H9 (cell line): ENCODE results near the gene ZDHHC1. TPM values are rescaled to one million over a fixed set of nuclear protein-coding genes. Genes with fewer than 3 reads are reported as not detected.
A peak's percentile ranks its signal among the peaks of the same experiment; 100 is the strongest.

Experiments
- DNase-seq: peaks from one replicate; pipeline ENCODE4 v3.0.0-alpha.2; 2017
- H2AFZ ChIP-seq: one replicate; pipeline ENCODE4 v1.6.1; 2013; ENCODE audit warnings: mild to moderate bottlenecking, low read length, control low read depth, moderate library complexity
- H2AK5ac ChIP-seq: 2 replicates; pipeline ENCODE4 v1.6.1; 2013; ENCODE audit warnings: low read length, control low read depth, mixed read lengths; ENCODE audit not compliant: insufficient read length
- H2BK120ac ChIP-seq: one replicate; pipeline ENCODE4 v1.6.1; 2013; ENCODE audit warnings: low read depth, mild to moderate bottlenecking, low read length, control low read depth, inconsistent platforms; ENCODE audit not compliant: poor library complexity, severe bottlenecking
- H2BK12ac ChIP-seq: 2 replicates; pipeline ENCODE4 v1.6.1; 2013; ENCODE audit warnings: low read length, control low read depth, mixed read lengths, low read depth; ENCODE audit not compliant: insufficient read length
- H2BK15ac ChIP-seq: 2 replicates; pipeline ENCODE4 v1.6.1; 2013; ENCODE audit warnings: low read depth, low read length, control low read depth
- H2BK20ac ChIP-seq: one replicate; pipeline ENCODE4 v1.6.1; 2013; ENCODE audit warnings: low read depth, mild to moderate bottlenecking, low read length, control low read depth, inconsistent platforms; ENCODE audit not compliant: poor library complexity, severe bottlenecking
- H2BK5ac ChIP-seq: 2 replicates; pipeline ENCODE4 v1.6.1; 2013; ENCODE audit warnings: low read length, control low read depth, mixed read lengths; ENCODE audit not compliant: insufficient read length
- H3K14ac ChIP-seq: 2 replicates; pipeline ENCODE4 v1.6.1; 2013; ENCODE audit warnings: low read length, control low read depth; ENCODE audit not compliant: insufficient read depth
- H3K18ac ChIP-seq: 2 replicates; pipeline ENCODE4 v1.6.1; 2013; ENCODE audit warnings: low read depth, mild to moderate bottlenecking, mixed read lengths, low read length, control low read depth; ENCODE audit not compliant: insufficient read length
- H3K23ac ChIP-seq: 2 replicates; pipeline ENCODE4 v1.6.1; 2013; ENCODE audit warnings: low read length, control low read depth, mixed read lengths, low read depth; ENCODE audit not compliant: insufficient read length
- H3K23me2 ChIP-seq: 2 replicates; pipeline ENCODE4 v1.6.1; 2013; ENCODE audit warnings: low read depth, mild to moderate bottlenecking, mixed read lengths, low read length, control low read depth; ENCODE audit not compliant: insufficient read length, poor library complexity, severe bottlenecking
- H3K27ac ChIP-seq: 2 replicates; pipeline ENCODE4 v1.5.1; 2013; ENCODE audit warnings: low read length, control low read depth, mixed read lengths, low read depth; ENCODE audit not compliant: insufficient read length
- H3K27me3 ChIP-seq: 2 replicates; pipeline ENCODE4 v1.6.1; 2013; ENCODE audit warnings: low read length, control low read depth, inconsistent platforms; ENCODE audit not compliant: insufficient read depth
- H3K4ac ChIP-seq: 2 replicates; pipeline ENCODE4 v1.6.1; 2013; ENCODE audit warnings: low read depth, mild to moderate bottlenecking, control low read depth, inconsistent platforms, low read length, moderate library complexity
- H3K4me1 ChIP-seq: 2 replicates; pipeline ENCODE4 v1.6.1; 2013; ENCODE audit warnings: low read length, control low read depth, inconsistent platforms; ENCODE audit not compliant: insufficient read depth
- H3K4me2 ChIP-seq: 2 replicates; pipeline ENCODE4 v1.6.1; 2013; ENCODE audit warnings: low read length, control low read depth, mixed read lengths; ENCODE audit not compliant: insufficient read length, insufficient read depth
- H3K56ac ChIP-seq: 2 replicates; pipeline ENCODE4 v1.6.1; 2013; ENCODE audit warnings: low read depth, mild to moderate bottlenecking, mixed read lengths, low read length, control low read depth; ENCODE audit not compliant: insufficient read length
- H3K79me1 ChIP-seq: 2 replicates; pipeline ENCODE4 v1.6.1; 2013; ENCODE audit warnings: low read depth, mild to moderate bottlenecking, moderate library complexity, low read length, control low read depth, inconsistent platforms; ENCODE audit not compliant: insufficient read depth, poor library complexity, severe bottlenecking
- H3K79me2 ChIP-seq: 2 replicates; pipeline ENCODE4 v1.6.1; 2013; ENCODE audit warnings: low read length, control low read depth, inconsistent platforms; ENCODE audit not compliant: insufficient read depth
- H3K9ac ChIP-seq: 2 replicates; pipeline ENCODE4 v1.6.1; 2013; ENCODE audit warnings: low read length, control low read depth, mixed read lengths; ENCODE audit not compliant: insufficient read length; ENCODE audit errors: extremely low read depth
- H3K9me3 ChIP-seq: one replicate; pipeline ENCODE4 v1.6.1; 2013; ENCODE audit warnings: low read depth, low read length, inconsistent platforms; ENCODE audit not compliant: control insufficient read depth
- H3T11ph ChIP-seq: one replicate; pipeline ENCODE4 v1.6.1; 2013; ENCODE audit warnings: mild to moderate bottlenecking, low read length, control low read depth, inconsistent platforms
- H4K20me1 ChIP-seq: one replicate; pipeline ENCODE4 v1.6.1; 2013; ENCODE audit not compliant: control insufficient read depth, insufficient read length, insufficient read depth
- H4K5ac ChIP-seq: 2 replicates; pipeline ENCODE4 v1.6.1; 2013; ENCODE audit warnings: low read depth, mild to moderate bottlenecking, mixed read lengths, low read length, control low read depth; ENCODE audit not compliant: insufficient read length
- H4K8ac ChIP-seq: replicated peaks from 2 replicates; pipeline ENCODE4 v1.6.1; 2013; ENCODE audit warnings: low read length, control low read depth, mixed read lengths, low read depth; ENCODE audit not compliant: insufficient read length
- H4K91ac ChIP-seq: 2 replicates; pipeline ENCODE4 v1.6.1; 2013; ENCODE audit warnings: low read depth, mild to moderate bottlenecking, moderate library complexity, mixed read lengths, low read length, control low read depth; ENCODE audit not compliant: insufficient read length
- H3K27ac Mint-ChIP-seq, 3 experiments: 2 replicates in 2 of 3; 3 replicates in 1 of 3; pipeline ENCODE4 v1.8.0; 2020 to 2021; ENCODE audit warnings: mixed read lengths in 3 of 3, mild to moderate bottlenecking in 1 of 3, moderate library complexity in 1 of 3
- H3K27me3 Mint-ChIP-seq: 2 replicates; pipeline ENCODE4 v1.8.0; 2021; ENCODE audit warnings: low read depth, mild to moderate bottlenecking, moderate library complexity, mixed read lengths
- H3K36me3 Mint-ChIP-seq, 3 experiments: 2 replicates in 2 of 3; 3 replicates in 1 of 3; pipeline ENCODE4 v1.8.0; 2020 to 2021; ENCODE audit warnings: low read depth in 3 of 3, mixed read lengths in 3 of 3; ENCODE audit not compliant: insufficient read depth in 1 of 3
- H3K4me1 Mint-ChIP-seq, 2 experiments: 2 replicates each; pipeline ENCODE4 v1.8.0; 2020; ENCODE audit warnings: mixed read lengths in 2 of 2
- H3K4me3 Mint-ChIP-seq, 2 experiments: 2 replicates in 1 of 2; 3 replicates in 1 of 2; pipeline ENCODE4 v1.8.0; 2020 to 2021; ENCODE audit warnings: mild to moderate bottlenecking in 2 of 2, mixed read lengths in 2 of 2, moderate library complexity in 1 of 2
- H3K9me3 Mint-ChIP-seq, 2 experiments: 2 replicates in 1 of 2; 3 replicates in 1 of 2; pipeline ENCODE4 v1.8.0; 2020; ENCODE audit warnings: mild to moderate bottlenecking in 2 of 2, mixed read lengths in 2 of 2, moderate library complexity in 1 of 2
- CTCF ChIP-seq: fragments of 200-600 bp; sonication (generic); conservative IDR thresholded peaks from 3 replicates; pipeline ENCODE4 v1.8.0; 2021; ENCODE audit warnings: antibody characterized with exemption, mild to moderate bottlenecking
- whole genome bisulfite sequencing: extraction: QIAGEN DNeasy Blood & Tissue Kit; methylation state at CpG from one replicate; pipeline ENCODE4 v1.1.7; 2013; ENCODE audit warnings: missing lambda C conversion rate, low lambda C conversion rate, mixed read lengths; ENCODE audit not compliant: insufficient read length; ENCODE audit errors: extremely low coverage; 5-methylcytosine and 5-hydroxymethylcytosine counted together
- total RNA-seq: library from RNA; stranded (reverse); gene quantifications from 2 replicates; pipeline ENCODE4 v1.2.1, GENCODE V29; 2021

The ZDHHC1 gene
- total RNA-seq, 1 experiment from 2014 or later = 3.7 TPM

GRCh38 chr16:67430504-67430976, 14.3 kb upstream of the ZDHHC1 start:
- peak overlapping the region; percentile 62 for H3K14ac ChIP-seq
- peaks cover 16% of the 10 kb centered on the region for H3K27me3 Mint-ChIP-seq
- H2AFZ ChIP-seq = no peak overlapping the region
- no peak overlapping the region for H2BK120ac ChIP-seq
- peaks cover 13% of the 10 kb centered on the region; the same call in 1 of the 2 replicates for H3K4me1 ChIP-seq
- H3K4me2 ChIP-seq = peak overlapping the region; percentile 67
- no peak overlapping the region for H2BK12ac ChIP-seq
- peak overlapping the region; percentile 80 to 90 for H3K4me3 Mint-ChIP-seq
- H2BK15ac ChIP-seq = no peak overlapping the region
- no peak overlapping the region for H3K27ac ChIP-seq
- H3K9ac ChIP-seq = peak overlapping the region; percentile 11
- peak overlapping the region in 1 of 3 experiments; percentile 81; a peak in 1 of 7 replicates for H3K27ac Mint-ChIP-seq
- H2BK20ac ChIP-seq = no peak overlapping the region
- no peak overlapping the region for H4K5ac ChIP-seq
- no peak overlapping the region for H2BK5ac ChIP-seq
- no peak overlapping the region for H3T11ph ChIP-seq
- no peaks in the 10 kb centered on the region; the same call in 1 of the 2 replicates for H3K79me2 ChIP-seq
- peaks cover 62 to 63% of the 10 kb centered on the region in 2 experiments for H3K4me1 Mint-ChIP-seq
- H3K36me3 Mint-ChIP-seq = peaks cover 0 to 5% (median 2%) of the 10 kb centered on the region in 3 experiments; a peak in 3 of 7 replicates
- no peaks in the 10 kb centered on the region for H3K9me3 ChIP-seq
- H2AK5ac ChIP-seq = no peak overlapping the region
- H3K23me2 ChIP-seq = peaks cover 17% of the 10 kb centered on the region
- H3K23ac ChIP-seq = no peak overlapping the region
- H3K56ac ChIP-seq = no peak overlapping the region
- TF ChIP-seq CTCF = no peak
- no peaks in the 10 kb centered on the region for H3K79me1 ChIP-seq
- H4K8ac ChIP-seq = no peak overlapping the region
- no peak for DNase-seq
- H3K18ac ChIP-seq = peak overlapping the region; percentile 85
- no CpG with 5 or more reads among the region's 53 CpGs for whole genome bisulfite sequencing
- H4K20me1 ChIP-seq = no peaks in the 10 kb centered on the region
- no peaks in the 10 kb centered on the region; the same call in 1 of the 2 replicates for H3K27me3 ChIP-seq
- H3K9me3 Mint-ChIP-seq = no peaks in the 10 kb centered on the region
- H3K4ac ChIP-seq = no peak overlapping the region
- H4K91ac ChIP-seq = no peak overlapping the region
